Activated CD8-positive, alpha-beta memory T cell treated with anti-CD3 and anti-CD28 coated beads, Interleukin-2, amount 10 ng/mL, durations not matched to agents 7 days and 5 days (primary cell): ENCODE data around the gene CHST11. TPM values are rescaled to one million over a fixed set of nuclear protein-coding genes. Genes with fewer than 3 reads are reported as not detected.
"Not testable (repeated sequence)": the region's sequence is repeated elsewhere in the genome, so short reads cannot be mapped to it uniquely, and the experiment has no call there.

ENCODE experiments used
- ATAC-seq: fragments of 150-1000 bp; cut with Tn5 transposase; one replicate; pipeline ENCODE4 v1.10.0; 2021; ENCODE audit warnings: moderate library complexity
- CTCF ChIA-PET: fragments of 350-600 bp; sonication (Branson Sonifier 250); formaldehyde crosslinking; loops from one replicate; lab custom pipeline; 2021; ENCODE audit warnings: antibody characterized with exemption; lab: Charles Lee
- DNase-seq: peaks from one replicate; pipeline ENCODE4 v3.0.0-alpha.2; 2020
- H3K27ac Mint-ChIP-seq: one replicate; pipeline ENCODE4 v1.8.0; 2021; ENCODE audit warnings: mild to moderate bottlenecking, mixed read lengths
- H3K27me3 Mint-ChIP-seq: one replicate; pipeline ENCODE4 v1.8.0; 2021; ENCODE audit warnings: mixed read lengths
- H3K36me3 Mint-ChIP-seq: one replicate; pipeline ENCODE4 v1.8.0; 2021; ENCODE audit warnings: mild to moderate bottlenecking, mixed read lengths
- H3K4me1 Mint-ChIP-seq: one replicate; pipeline ENCODE4 v1.8.0; 2021; ENCODE audit warnings: mixed read lengths
- H3K4me3 Mint-ChIP-seq: one replicate; pipeline ENCODE4 v1.8.0; 2021; ENCODE audit warnings: mild to moderate bottlenecking, moderate library complexity, mixed read lengths
- H3K9me3 Mint-ChIP-seq: one replicate; pipeline ENCODE4 v1.8.0; 2022; ENCODE audit warnings: low read depth, mixed read lengths
- total RNA-seq, 2 experiments: library from RNA; stranded (reverse); gene quantifications; one replicate each; pipeline ENCODE4 v1.2.3, GENCODE V29; 2021

CHST11 gene
- total RNA-seq, 2 experiments from 2014 or later: 123 to 141 TPM

GRCh38 chr12:104788840-104789271, 332.1 kb downstream of the CHST11 start:
- ATAC-seq: no peak
- H3K9me3 Mint-ChIP-seq: no peaks in the 10 kb centered on the region
- H3K36me3 Mint-ChIP-seq: no peaks in the 10 kb centered on the region
- H3K27ac Mint-ChIP-seq: no peak overlapping the region
- CTCF ChIA-PET: no interaction called here
- no peak for DNase-seq
- H3K4me3 Mint-ChIP-seq: no peak overlapping the region
- H3K4me1 Mint-ChIP-seq: no peaks in the 10 kb centered on the region
- peaks cover 2% of the 10 kb centered on the region for H3K27me3 Mint-ChIP-seq

- no peaks in the 10 kb centered on the region for H3K9me3 Mint-ChIP-seq
- no peak for DNase-seq
- CTCF ChIA-PET: interaction anchor here (0.6 to 1.4 kb wide), 10 partner anchors 9 to 235 kb away, joined by 3 to 8 read pairs (median 4); no protein-coding TSS in a partner anchor
- no peaks in the 10 kb centered on the region for H3K36me3 Mint-ChIP-seq
- no peaks in the 10 kb centered on the region for H3K4me1 Mint-ChIP-seq
- ATAC-seq: peak; percentile 42
- no peak overlapping the region for H3K27ac Mint-ChIP-seq
- peaks cover 5% of the 10 kb centered on the region for H3K27me3 Mint-ChIP-seq
- H3K4me3 Mint-ChIP-seq: no peak overlapping the region
Measured at GRCh38 chr12:104790296-104791125, 333.8 kb downstream of the CHST11 start.

GRCh38 chr12:104792570-104792969, 335.8 kb downstream of the CHST11 start:
- Mint-ChIP-seq H3K9me3 (no peaks in the 10 kb centered on the region), H3K27ac (no peak overlapping the region), H3K36me3 (no peaks in the 10 kb centered on the region), H3K4me1 (no peaks in the 10 kb centered on the region), H3K27me3 (peaks cover 12% of the 10 kb centered on the region), H3K4me3 (no peak overlapping the region)
- no peak for DNase-seq
- no peak for ATAC-seq
- CTCF ChIA-PET: interaction anchor here (0.6 to 0.8 kb wide), 2 partner anchors 411 to 432 kb away, joined by 3 read pairs; no protein-coding TSS in a partner anchor

GRCh38 chr12:104793285-104793684, 336.5 kb downstream of the CHST11 start:
- Mint-ChIP-seq H3K4me3 (no peak overlapping the region), H3K36me3 (no peaks in the 10 kb centered on the region), H3K9me3 (no peaks in the 10 kb centered on the region), H3K4me1 (no peaks in the 10 kb centered on the region), H3K27ac (no peak overlapping the region), H3K27me3 (peaks cover 16% of the 10 kb centered on the region)
- ATAC-seq (no peak), DNase-seq (no peak)
- CTCF ChIA-PET: interaction anchor here (1.2 kb wide), 1 partner anchor 32 kb away, joined by 3 read pairs; no protein-coding TSS in a partner anchor

GRCh38 chr12:104793968-104794367, 337.2 kb downstream of the CHST11 start:
- H3K27me3 Mint-ChIP-seq: peaks cover 16% of the 10 kb centered on the region
- ATAC-seq (no peak), DNase-seq (no peak)
- no peaks in the 10 kb centered on the region for H3K36me3 Mint-ChIP-seq
- CTCF ChIA-PET: interaction anchor here (0.9 to 1.2 kb wide), 2 partner anchors 33 to 412 kb away, joined by 3 to 4 read pairs; no protein-coding TSS in a partner anchor
- no peaks in the 10 kb centered on the region for H3K9me3 Mint-ChIP-seq
- no peaks in the 10 kb centered on the region for H3K4me1 Mint-ChIP-seq
- no peak overlapping the region for H3K4me3 Mint-ChIP-seq
- H3K27ac Mint-ChIP-seq: no peak overlapping the region

- Mint-ChIP-seq H3K4me1 (no peaks in the 10 kb centered on the region), H3K27ac (no peak overlapping the region), H3K4me3 (no peak overlapping the region), H3K27me3 (peaks cover 16% of the 10 kb centered on the region), H3K36me3 (no peaks in the 10 kb centered on the region), H3K9me3 (no peaks in the 10 kb centered on the region)
- CTCF ChIA-PET: no interaction called here
- ATAC-seq (no peak), DNase-seq (no peak)
Measured at GRCh38 chr12:104796475-104796862, 339.7 kb downstream of the CHST11 start.

GRCh38 chr12:104799458-104799857, 342.7 kb downstream of the CHST11 start:
- no peaks in the 10 kb centered on the region for H3K4me1 Mint-ChIP-seq
- H3K9me3 Mint-ChIP-seq: no peaks in the 10 kb centered on the region
- DNase-seq (no peak), ATAC-seq (no peak)
- no peak overlapping the region for H3K27ac Mint-ChIP-seq
- no peaks in the 10 kb centered on the region for H3K36me3 Mint-ChIP-seq
- CTCF ChIA-PET: interaction anchor here (2.1 kb wide), 1 partner anchor 9 kb away, joined by 6 read pairs; no protein-coding TSS in a partner anchor
- no peak overlapping the region for H3K4me3 Mint-ChIP-seq
- peaks cover 22% of the 10 kb centered on the region for H3K27me3 Mint-ChIP-seq

- Mint-ChIP-seq H3K9me3 (no peaks in the 10 kb centered on the region), H3K4me1 (no peaks in the 10 kb centered on the region), H3K27me3 (peaks cover 25% of the 10 kb centered on the region), H3K27ac (no peak overlapping the region), H3K4me3 (no peak overlapping the region), H3K36me3 (no peaks in the 10 kb centered on the region)
- CTCF ChIA-PET: interaction anchor here (1.2 to 2.1 kb wide), 2 partner anchors 10 to 13 kb away, joined by 5 to 6 read pairs; no protein-coding TSS in a partner anchor
- ATAC-seq (no peak), DNase-seq (no peak)
Measured at GRCh38 chr12:104801005-104801404, 344.3 kb downstream of the CHST11 start.

- CTCF ChIA-PET: no interaction called here
- peaks cover 25% of the 10 kb centered on the region for H3K27me3 Mint-ChIP-seq
- H3K9me3 Mint-ChIP-seq: no peaks in the 10 kb centered on the region
- no peak overlapping the region for H3K4me3 Mint-ChIP-seq
- ATAC-seq (no peak), DNase-seq (no peak)
- no peak overlapping the region for H3K27ac Mint-ChIP-seq
- no peaks in the 10 kb centered on the region for H3K4me1 Mint-ChIP-seq
- no peaks in the 10 kb centered on the region for H3K36me3 Mint-ChIP-seq
Measured at GRCh38 chr12:104801427-104801826, 344.7 kb downstream of the CHST11 start.

- H3K27ac Mint-ChIP-seq: no peak overlapping the region
- no peaks in the 10 kb centered on the region for H3K36me3 Mint-ChIP-seq
- peaks cover 19% of the 10 kb centered on the region for H3K27me3 Mint-ChIP-seq
- CTCF ChIA-PET: no interaction called here
- DNase-seq (no peak), ATAC-seq (no peak)
- no peaks in the 10 kb centered on the region for H3K4me1 Mint-ChIP-seq
- no peak overlapping the region for H3K4me3 Mint-ChIP-seq
- no peaks in the 10 kb centered on the region for H3K9me3 Mint-ChIP-seq
Measured at GRCh38 chr12:104802208-104802607, 345.5 kb downstream of the CHST11 start.

- no peaks in the 10 kb centered on the region for H3K9me3 Mint-ChIP-seq
- no peak overlapping the region for H3K27ac Mint-ChIP-seq
Measured at GRCh38 chr12:104805186-104805585, 348.4 kb downstream of the CHST11 start.

GRCh38 chr12:104806194-104806593, 349.4 kb downstream of the CHST11 start:
- ATAC-seq, H3K27ac Mint-ChIP-seq, H3K4me1 Mint-ChIP-seq, DNase-seq, H3K9me3 Mint-ChIP-seq, H3K4me3 Mint-ChIP-seq, CTCF ChIA-PET, H3K36me3 Mint-ChIP-seq: not testable (repeated sequence)
- peaks cover 14% of the 10 kb centered on the region for H3K27me3 Mint-ChIP-seq

More at GRCh38 chr12:104805186-104805585, 348.4 kb downstream of the CHST11 start:
- no peak overlapping the region for H3K4me3 Mint-ChIP-seq
- DNase-seq: no peak
- H3K27me3 Mint-ChIP-seq: peaks cover 14% of the 10 kb centered on the region
- no peaks in the 10 kb centered on the region for H3K4me1 Mint-ChIP-seq
- H3K36me3 Mint-ChIP-seq: no peaks in the 10 kb centered on the region
- CTCF ChIA-PET: interaction anchor here (0.9 kb wide), 1 partner anchor 15 kb away, joined by 4 read pairs; no protein-coding TSS in a partner anchor
- no peak for ATAC-seq

- CTCF ChIA-PET: no interaction called here
Measured at GRCh38 chr12:104809251-104809650, 352.5 kb downstream of the CHST11 start.

More at GRCh38 chr12:104809251-104809650, 352.5 kb downstream of the CHST11 start:
- Mint-ChIP-seq H3K27ac (no peak overlapping the region), H3K36me3 (no peaks in the 10 kb centered on the region), H3K4me1 (no peaks in the 10 kb centered on the region), H3K4me3 (no peak overlapping the region), H3K9me3 (no peaks in the 10 kb centered on the region), H3K27me3 (peaks cover 7% of the 10 kb centered on the region)
- ATAC-seq (no peak), DNase-seq (no peak)
